Measurements from ENCODE around the gene PLEKHM3. TPM values are rescaled to one million over a fixed set of nuclear protein-coding genes. Genes with fewer than 3 reads are reported as not detected.
"Not testable (repeated sequence)": the region's sequence is repeated elsewhere in the genome, so short reads cannot be mapped to it uniquely, and the experiment has no call there.

Gene PLEKHM3
- total and polyA plus RNA-seq, 4 donors = 3.0 to 18.3 (median 5.5) TPM

DNA sequence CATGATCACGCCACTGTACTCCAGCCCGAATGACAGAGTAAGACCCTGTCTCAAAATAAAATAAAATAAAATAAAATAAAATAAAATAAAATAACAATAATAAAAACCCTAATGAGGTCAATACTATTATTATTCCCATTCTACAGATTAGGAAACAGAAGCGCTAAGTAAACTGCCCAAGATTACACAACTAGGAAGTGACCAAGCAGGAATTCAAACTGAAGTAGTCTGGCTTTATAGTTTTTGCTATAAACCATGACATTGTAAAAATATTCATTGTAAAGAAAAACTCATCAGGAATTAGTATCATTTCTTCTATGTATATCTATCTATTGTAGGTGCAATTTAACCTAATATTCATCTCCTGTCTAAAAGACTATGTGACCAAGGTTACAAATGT lies 1.2 kb downstream of the PLEKHM3 start:
- H3K27me3 ChIP-seq (ENCODE audit: control insufficient read depth in 4 of 4, insufficient read depth in 4 of 4, low read length in 3 of 4) = no peaks in the 10 kb centered on the region
- no peak for DNase-seq (ENCODE audit: low spot score)
- H3K4me1 ChIP-seq (ENCODE audit: control insufficient read depth in 4 of 4, insufficient read depth in 4 of 4, low read length in 3 of 4) = peaks cover 3 to 10% (median 6%) of the 10 kb centered on the region in 4 donors
- 91% methylated on average over 3 of the region's 3 CpGs for WGBS
- H3K4me3 ChIP-seq (ENCODE audit: low read depth in 1 of 3, low read length in 3 of 3) = no peak overlapping the region
- TF ChIP-seq FOXA1 (IDR thresholded peaks at IDR 0.05) (no peak), RXRA (IDR thresholded peaks at IDR 0.05) (no peak), SP1 (IDR thresholded peaks at IDR 0.05) (no peak), HNF4G (IDR thresholded peaks at IDR 0.05) (no peak), EGR1 (IDR thresholded peaks at IDR 0.05; ENCODE audit: low read depth in 2 of 2) (no peak), JUND (IDR thresholded peaks at IDR 0.05) (no peak)
- TF ChIP-seq, protein P1, sequence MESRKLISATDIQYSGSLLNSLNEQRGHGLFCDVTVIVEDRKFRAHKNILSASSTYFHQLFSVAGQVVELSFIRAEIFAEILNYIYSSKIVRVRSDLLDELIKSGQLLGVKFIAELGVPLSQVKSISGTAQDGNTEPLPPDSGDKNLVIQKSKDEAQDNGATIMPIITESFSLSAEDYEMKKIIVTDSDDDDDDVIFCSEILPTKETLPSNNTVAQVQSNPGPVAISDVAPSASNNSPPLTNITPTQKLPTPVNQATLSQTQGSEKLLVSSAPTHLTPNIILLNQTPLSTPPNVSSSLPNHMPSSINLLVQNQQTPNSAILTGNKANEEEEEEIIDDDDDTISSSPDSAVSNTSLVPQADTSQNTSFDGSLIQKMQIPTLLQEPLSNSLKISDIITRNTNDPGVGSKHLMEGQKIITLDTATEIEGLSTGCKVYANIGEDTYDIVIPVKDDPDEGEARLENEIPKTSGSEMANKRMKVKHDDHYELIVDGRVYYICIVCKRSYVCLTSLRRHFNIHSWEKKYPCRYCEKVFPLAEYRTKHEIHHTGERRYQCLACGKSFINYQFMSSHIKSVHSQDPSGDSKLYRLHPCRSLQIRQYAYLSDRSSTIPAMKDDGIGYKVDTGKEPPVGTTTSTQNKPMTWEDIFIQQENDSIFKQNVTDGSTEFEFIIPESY (IDR thresholded peaks at IDR 0.05) = no peak
- TF ChIP-seq, protein P2, sequence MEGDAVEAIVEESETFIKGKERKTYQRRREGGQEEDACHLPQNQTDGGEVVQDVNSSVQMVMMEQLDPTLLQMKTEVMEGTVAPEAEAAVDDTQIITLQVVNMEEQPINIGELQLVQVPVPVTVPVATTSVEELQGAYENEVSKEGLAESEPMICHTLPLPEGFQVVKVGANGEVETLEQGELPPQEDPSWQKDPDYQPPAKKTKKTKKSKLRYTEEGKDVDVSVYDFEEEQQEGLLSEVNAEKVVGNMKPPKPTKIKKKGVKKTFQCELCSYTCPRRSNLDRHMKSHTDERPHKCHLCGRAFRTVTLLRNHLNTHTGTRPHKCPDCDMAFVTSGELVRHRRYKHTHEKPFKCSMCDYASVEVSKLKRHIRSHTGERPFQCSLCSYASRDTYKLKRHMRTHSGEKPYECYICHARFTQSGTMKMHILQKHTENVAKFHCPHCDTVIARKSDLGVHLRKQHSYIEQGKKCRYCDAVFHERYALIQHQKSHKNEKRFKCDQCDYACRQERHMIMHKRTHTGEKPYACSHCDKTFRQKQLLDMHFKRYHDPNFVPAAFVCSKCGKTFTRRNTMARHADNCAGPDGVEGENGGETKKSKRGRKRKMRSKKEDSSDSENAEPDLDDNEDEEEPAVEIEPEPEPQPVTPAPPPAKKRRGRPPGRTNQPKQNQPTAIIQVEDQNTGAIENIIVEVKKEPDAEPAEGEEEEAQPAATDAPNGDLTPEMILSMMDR (IDR thresholded peaks at IDR 0.05; ENCODE audit: low read depth, low read length, missing input control) = no peak
- TF ChIP-seq, protein P3, sequence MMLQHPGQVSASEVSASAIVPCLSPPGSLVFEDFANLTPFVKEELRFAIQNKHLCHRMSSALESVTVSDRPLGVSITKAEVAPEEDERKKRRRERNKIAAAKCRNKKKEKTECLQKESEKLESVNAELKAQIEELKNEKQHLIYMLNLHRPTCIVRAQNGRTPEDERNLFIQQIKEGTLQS (IDR thresholded peaks at IDR 0.05) = no peak
- TF ChIP-seq, protein P4, sequence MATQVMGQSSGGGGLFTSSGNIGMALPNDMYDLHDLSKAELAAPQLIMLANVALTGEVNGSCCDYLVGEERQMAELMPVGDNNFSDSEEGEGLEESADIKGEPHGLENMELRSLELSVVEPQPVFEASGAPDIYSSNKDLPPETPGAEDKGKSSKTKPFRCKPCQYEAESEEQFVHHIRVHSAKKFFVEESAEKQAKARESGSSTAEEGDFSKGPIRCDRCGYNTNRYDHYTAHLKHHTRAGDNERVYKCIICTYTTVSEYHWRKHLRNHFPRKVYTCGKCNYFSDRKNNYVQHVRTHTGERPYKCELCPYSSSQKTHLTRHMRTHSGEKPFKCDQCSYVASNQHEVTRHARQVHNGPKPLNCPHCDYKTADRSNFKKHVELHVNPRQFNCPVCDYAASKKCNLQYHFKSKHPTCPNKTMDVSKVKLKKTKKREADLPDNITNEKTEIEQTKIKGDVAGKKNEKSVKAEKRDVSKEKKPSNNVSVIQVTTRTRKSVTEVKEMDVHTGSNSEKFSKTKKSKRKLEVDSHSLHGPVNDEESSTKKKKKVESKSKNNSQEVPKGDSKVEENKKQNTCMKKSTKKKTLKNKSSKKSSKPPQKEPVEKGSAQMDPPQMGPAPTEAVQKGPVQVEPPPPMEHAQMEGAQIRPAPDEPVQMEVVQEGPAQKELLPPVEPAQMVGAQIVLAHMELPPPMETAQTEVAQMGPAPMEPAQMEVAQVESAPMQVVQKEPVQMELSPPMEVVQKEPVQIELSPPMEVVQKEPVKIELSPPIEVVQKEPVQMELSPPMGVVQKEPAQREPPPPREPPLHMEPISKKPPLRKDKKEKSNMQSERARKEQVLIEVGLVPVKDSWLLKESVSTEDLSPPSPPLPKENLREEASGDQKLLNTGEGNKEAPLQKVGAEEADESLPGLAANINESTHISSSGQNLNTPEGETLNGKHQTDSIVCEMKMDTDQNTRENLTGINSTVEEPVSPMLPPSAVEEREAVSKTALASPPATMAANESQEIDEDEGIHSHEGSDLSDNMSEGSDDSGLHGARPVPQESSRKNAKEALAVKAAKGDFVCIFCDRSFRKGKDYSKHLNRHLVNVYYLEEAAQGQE (IDR thresholded peaks at IDR 0.05) = no peak
- TF ChIP-seq, protein P5, sequence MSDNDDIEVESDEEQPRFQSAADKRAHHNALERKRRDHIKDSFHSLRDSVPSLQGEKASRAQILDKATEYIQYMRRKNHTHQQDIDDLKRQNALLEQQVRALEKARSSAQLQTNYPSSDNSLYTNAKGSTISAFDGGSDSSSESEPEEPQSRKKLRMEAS (IDR thresholded peaks at IDR 0.05) = no peak
- no peak overlapping the region for H3K27ac ChIP-seq (ENCODE audit: low read depth in 1 of 2, low read length in 2 of 2)
- no peak overlapping the region for H3K9ac ChIP-seq (ENCODE audit: low read depth in 1 of 2, low read length in 2 of 2)
- H3K9me3 ChIP-seq (ENCODE audit: control insufficient read depth in 4 of 4, low read length in 3 of 4) = no peaks in the 10 kb centered on the region
- no peaks in the 10 kb centered on the region for H3K36me3 ChIP-seq (ENCODE audit: control insufficient read depth in 4 of 4, insufficient read depth in 3 of 4, low read depth in 1 of 4, low read length in 3 of 4)

DNA sequence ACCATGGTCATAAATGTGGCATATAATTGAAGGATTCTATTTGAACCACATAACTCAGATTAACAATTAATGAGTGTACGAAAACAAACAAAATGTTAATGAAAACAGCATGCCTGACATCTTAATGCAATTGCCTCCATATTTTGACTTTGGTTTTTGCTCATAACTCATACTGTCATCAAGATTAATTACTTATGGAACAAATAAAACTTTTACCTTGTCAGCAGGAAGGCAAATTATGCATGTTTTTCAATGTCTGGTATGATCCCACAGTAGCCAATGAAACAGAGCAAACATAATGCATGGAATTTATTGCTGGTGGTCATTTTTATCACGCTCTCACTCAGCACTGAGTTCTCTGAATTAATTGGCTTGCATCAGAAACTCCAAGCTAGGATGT lies 5.1 kb downstream of the PLEKHM3 start:
- 98% methylated on average over 2 of the region's 2 CpGs for WGBS
- Histone ChIP-seq H3K27me3 (ENCODE audit: control insufficient read depth in 4 of 4, insufficient read depth in 4 of 4, low read length in 3 of 4) (no peaks in the 10 kb centered on the region), H3K27ac (ENCODE audit: low read depth in 1 of 2, low read length in 2 of 2) (no peak overlapping the region), H3K9ac (ENCODE audit: low read depth in 1 of 2, low read length in 2 of 2) (no peak overlapping the region), H3K36me3 (ENCODE audit: control insufficient read depth in 4 of 4, insufficient read depth in 3 of 4, low read depth in 1 of 4, low read length in 3 of 4) (no peaks in the 10 kb centered on the region), H3K4me1 (ENCODE audit: control insufficient read depth in 4 of 4, insufficient read depth in 4 of 4, low read length in 3 of 4) (peaks cover 2 to 21% (median 9%) of the 10 kb centered on the region in 4 donors), H3K4me3 (ENCODE audit: low read depth in 1 of 3, low read length in 3 of 3) (no peak overlapping the region), H3K9me3 (ENCODE audit: control insufficient read depth in 4 of 4, low read length in 3 of 4) (no peaks in the 10 kb centered on the region)
- TF ChIP-seq, protein P2 (IDR thresholded peaks at IDR 0.05; ENCODE audit: low read depth, low read length, missing input control) = no peak
- DNase-seq (ENCODE audit: low spot score) = no peak

DNA sequence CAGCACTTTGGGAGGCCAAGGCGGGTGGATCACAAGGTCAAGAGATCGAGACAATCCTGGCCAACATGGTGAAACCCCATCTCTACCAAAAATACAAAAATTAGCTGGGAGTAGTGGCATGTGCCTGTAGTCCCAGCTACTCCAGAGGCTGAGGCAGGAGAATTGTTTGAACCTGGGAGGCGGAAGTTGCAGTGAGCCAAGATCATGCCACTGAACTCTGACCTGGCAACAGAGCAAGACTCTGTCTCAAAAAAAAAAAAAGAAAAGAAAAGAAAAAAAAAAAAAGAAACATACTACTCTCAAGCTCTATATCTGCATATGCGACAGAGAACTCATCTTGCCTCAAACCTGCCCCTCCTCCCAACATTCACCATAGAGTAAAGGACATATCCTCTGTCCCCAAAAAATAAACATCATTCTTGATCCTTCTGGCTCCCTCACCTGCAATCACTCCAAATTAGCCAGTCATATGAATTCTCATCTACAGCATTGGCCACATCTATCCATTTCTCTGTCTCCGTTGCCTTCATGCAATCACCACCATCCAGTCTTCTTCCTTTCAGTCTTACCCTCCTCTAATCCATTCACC lies 7.1 kb downstream of the PLEKHM3 start:
- H3K36me3 ChIP-seq (ENCODE audit: control insufficient read depth in 4 of 4, insufficient read depth in 3 of 4, low read depth in 1 of 4, low read length in 3 of 4); DNase-seq (ENCODE audit: low spot score); H3K9me3 ChIP-seq (ENCODE audit: control insufficient read depth in 4 of 4, low read length in 3 of 4); H3K27me3 ChIP-seq (ENCODE audit: control insufficient read depth in 4 of 4, insufficient read depth in 4 of 4, low read length in 3 of 4); H3K4me3 ChIP-seq (ENCODE audit: low read depth in 1 of 3, low read length in 3 of 3); H3K9ac ChIP-seq (ENCODE audit: low read depth in 1 of 2, low read length in 2 of 2); H3K27ac ChIP-seq (ENCODE audit: low read depth in 1 of 2, low read length in 2 of 2): not testable (repeated sequence)
- 81% methylated on average over 5 of the region's 5 CpGs for WGBS
- H3K4me1 ChIP-seq (ENCODE audit: control insufficient read depth in 4 of 4, insufficient read depth in 4 of 4, low read length in 3 of 4) = peaks cover 0 to 11% (median 5%) of the 10 kb centered on the region in 4 donors

All from liver (tissue), 9 donors.